ENCODE measurements around the gene KCNIP1.

GRCh38 chr5:170700503-170700902, 196.7 kb downstream of the KCNIP1 start:
- no peak for TF ChIP-seq CREM (IDR thresholded peaks at IDR 0.05; ENCODE audit: low read depth)
- no peak for TF ChIP-seq CUX1 (IDR thresholded peaks at IDR 0.05; ENCODE audit: insufficient replicate concordance, low read depth, low read length)
- no peak for TF ChIP-seq SPI1 (IDR thresholded peaks at IDR 0.05; ENCODE audit: borderline replicate concordance, insufficient read depth, low read depth, low read length)
- no peak for TF ChIP-seq REST (IDR thresholded peaks at IDR 0.05; ENCODE audit: low read depth, low read length)
- no peak for TF ChIP-seq ZBTB11 (CRISPR knock-in tag; IDR thresholded peaks at IDR 0.05)
- no peak for TF ChIP-seq ZNF274 (IDR thresholded peaks at IDR 0.05; ENCODE audit: insufficient read depth, insufficient read length)
- no peak for TF ChIP-seq RB1 (IDR thresholded peaks at IDR 0.05; ENCODE audit: borderline replicate concordance)
- TF ChIP-seq TAF1 (IDR thresholded peaks at IDR 0.05; ENCODE audit: borderline replicate concordance, low read depth, low read length): no peak
- no peak for TF ChIP-seq POLR2AphosphoS5 (IDR thresholded peaks at IDR 0.05; ENCODE audit: low read length)
- TF ChIP-seq MEF2A (IDR thresholded peaks at IDR 0.05; ENCODE audit: insufficient read depth, low read depth, low read length): no peak
- no peak for TF ChIP-seq TARDBP (IDR thresholded peaks at IDR 0.05; ENCODE audit: borderline replicate concordance)
- TF ChIP-seq HDAC2 (IDR thresholded peaks at IDR 0.05): no peak

Measured in GM12878 (cell line).